NCI-H226 (cell line): ENCODE data around the gene TCEAL7.
A peak's percentile ranks its signal among the peaks of the same experiment; 100 is the strongest.

Source experiments
- DNase-seq: peaks from one replicate; pipeline ENCODE4 v3.0.0-alpha.2; 2015

Gene TCEAL7

GRCh38 chrX:103369479-103369878, 39.4 kb downstream of the TCEAL7 start:
- DNase-seq: no peak

GRCh38 chrX:103372886-103373285, 42.8 kb downstream of the TCEAL7 start:
- DNase-seq: no peak

- no peak for DNase-seq
These were observed 43.5 kb downstream of the TCEAL7 start for GRCh38 chrX:103373581-103373980.

- DNase-seq: no peak
These were observed 46.3 kb downstream of the TCEAL7 start, which contains the start of gene BEX3 for GRCh38 chrX:103376118-103376978. TSS of gene BEX3 (plus strand) at chrX:103376538. CDS start at chrX:103377522, 984 bp downstream.

GRCh38 chrX:103376979-103377324, 46.9 kb downstream of the TCEAL7 start:
- DNase-seq: peak; percentile 39

GRCh38 chrX:103378990-103379389, 49.0 kb downstream of the TCEAL7 start:
- DNase-seq: no peak
